ENCODE data around the gene IFT81. TPM values are rescaled to one million over a fixed set of nuclear protein-coding genes. Genes with fewer than 3 reads are reported as not detected.

The IFT81 gene
- total and polyA plus RNA-seq, 2 of the 13 experiments (the other 11 are each of a cell fraction or from before 2014, with no cell fraction given), result 4.2 to 13.0 TPM

DNA sequence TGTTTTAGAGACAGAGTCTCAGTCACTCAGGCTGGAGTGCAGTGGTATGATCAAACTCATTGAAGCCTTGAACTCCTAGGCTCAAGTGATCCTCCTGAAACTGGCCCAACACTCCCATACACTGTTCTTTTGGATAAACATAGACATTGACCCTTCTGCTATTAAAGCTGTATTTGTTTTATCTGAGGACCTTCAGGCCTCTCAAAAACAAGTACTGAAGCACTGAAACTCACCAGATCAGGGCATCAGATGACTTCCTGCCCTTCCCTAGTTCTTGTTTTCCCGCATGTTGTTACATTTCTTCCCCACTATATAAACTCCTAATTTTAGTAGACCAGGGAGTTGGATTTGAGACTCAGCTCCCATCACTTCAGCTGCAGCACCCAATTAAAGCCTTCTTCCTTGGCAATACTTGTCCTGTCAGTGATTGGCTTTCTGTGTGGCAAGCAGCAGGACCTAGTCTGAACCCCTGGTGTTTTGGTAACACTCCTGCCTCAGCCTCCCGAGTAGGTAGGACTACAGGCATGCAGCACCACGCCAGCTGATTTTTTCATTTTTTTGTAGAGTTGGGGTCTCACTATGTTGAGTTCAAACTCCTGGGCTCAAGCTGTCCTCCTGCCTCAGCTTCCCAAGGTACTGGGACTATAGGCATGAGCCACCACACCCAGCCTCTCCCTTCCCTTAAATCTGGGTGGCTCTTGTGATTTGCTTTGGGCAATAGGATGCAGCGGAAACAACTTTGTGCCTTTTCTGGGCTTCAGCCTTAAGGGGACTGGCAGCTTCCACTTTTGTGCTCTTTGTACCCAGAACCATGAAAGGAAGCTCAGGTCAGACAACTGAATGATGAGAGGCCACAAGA lies 12.5 kb upstream of the IFT81 start (continued):
- TF ChIP-seq, protein P1, sequence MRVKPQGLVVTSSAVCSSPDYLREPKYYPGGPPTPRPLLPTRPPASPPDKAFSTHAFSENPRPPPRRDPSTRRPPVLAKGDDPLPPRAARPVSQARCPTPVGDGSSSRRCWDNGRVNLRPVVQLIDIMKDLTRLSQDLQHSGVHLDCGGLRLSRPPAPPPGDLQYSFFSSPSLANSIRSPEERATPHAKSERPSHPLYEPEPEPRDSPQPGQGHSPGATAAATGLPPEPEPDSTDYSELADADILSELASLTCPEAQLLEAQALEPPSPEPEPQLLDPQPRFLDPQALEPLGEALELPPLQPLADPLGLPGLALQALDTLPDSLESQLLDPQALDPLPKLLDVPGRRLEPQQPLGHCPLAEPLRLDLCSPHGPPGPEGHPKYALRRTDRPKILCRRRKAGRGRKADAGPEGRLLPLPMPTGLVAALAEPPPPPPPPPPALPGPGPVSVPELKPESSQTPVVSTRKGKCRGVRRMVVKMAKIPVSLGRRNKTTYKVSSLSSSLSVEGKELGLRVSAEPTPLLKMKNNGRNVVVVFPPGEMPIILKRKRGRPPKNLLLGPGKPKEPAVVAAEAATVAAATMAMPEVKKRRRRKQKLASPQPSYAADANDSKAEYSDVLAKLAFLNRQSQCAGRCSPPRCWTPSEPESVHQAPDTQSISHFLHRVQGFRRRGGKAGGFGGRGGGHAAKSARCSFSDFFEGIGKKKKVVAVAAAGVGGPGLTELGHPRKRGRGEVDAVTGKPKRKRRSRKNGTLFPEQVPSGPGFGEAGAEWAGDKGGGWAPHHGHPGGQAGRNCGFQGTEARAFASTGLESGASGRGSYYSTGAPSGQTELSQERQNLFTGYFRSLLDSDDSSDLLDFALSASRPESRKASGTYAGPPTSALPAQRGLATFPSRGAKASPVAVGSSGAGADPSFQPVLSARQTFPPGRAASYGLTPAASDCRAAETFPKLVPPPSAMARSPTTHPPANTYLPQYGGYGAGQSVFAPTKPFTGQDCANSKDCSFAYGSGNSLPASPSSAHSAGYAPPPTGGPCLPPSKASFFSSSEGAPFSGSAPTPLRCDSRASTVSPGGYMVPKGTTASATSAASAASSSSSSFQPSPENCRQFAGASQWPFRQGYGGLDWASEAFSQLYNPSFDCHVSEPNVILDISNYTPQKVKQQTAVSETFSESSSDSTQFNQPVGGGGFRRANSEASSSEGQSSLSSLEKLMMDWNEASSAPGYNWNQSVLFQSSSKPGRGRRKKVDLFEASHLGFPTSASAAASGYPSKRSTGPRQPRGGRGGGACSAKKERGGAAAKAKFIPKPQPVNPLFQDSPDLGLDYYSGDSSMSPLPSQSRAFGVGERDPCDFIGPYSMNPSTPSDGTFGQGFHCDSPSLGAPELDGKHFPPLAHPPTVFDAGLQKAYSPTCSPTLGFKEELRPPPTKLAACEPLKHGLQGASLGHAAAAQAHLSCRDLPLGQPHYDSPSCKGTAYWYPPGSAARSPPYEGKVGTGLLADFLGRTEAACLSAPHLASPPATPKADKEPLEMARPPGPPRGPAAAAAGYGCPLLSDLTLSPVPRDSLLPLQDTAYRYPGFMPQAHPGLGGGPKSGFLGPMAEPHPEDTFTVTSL (CRISPR knock-in tag; IDR thresholded peaks at IDR 0.05; ENCODE audit: borderline replicate concordance), result peak; percentile 90
- TF ChIP-seq U2AF1 (optimal IDR thresholded peaks at IDR 0.05; ENCODE audit: low read depth, low read length) (no peak), ZNF207 (IDR thresholded peaks at IDR 0.05; ENCODE audit: borderline replicate concordance) (no peak), HCFC1 (IDR thresholded peaks at IDR 0.05; ENCODE audit: low read depth, low read length) (no peak), ZNF44 (CRISPR knock-in tag; IDR thresholded peaks at IDR 0.05) (no peak), ZFP37 (CRISPR knock-in tag; IDR thresholded peaks at IDR 0.05; ENCODE audit: borderline replicate concordance) (no peak), ZNF720 (CRISPR knock-in tag; IDR thresholded peaks at IDR 0.05) (no peak), MNT (IDR thresholded peaks at IDR 0.05) (no peak), ZNF878 (CRISPR knock-in tag; IDR thresholded peaks at IDR 0.05) (no peak), NFIC (IDR thresholded peaks at IDR 0.05; ENCODE audit: low read length) (peak; percentile 72), TRIM24 (CRISPR knock-in tag; IDR thresholded peaks at IDR 0.05) (no peak), TCF7 (IDR thresholded peaks at IDR 0.05; ENCODE audit: low read depth) (peak; percentile 56; the same call in 1 of the 2 replicates), ISL2 (CRISPR knock-in tag; IDR thresholded peaks at IDR 0.05) (peak; percentile 91), ISX (CRISPR knock-in tag; conservative IDR thresholded peaks at IDR 0.05) (no peak), SETDB1 (CRISPR knock-in tag; IDR thresholded peaks at IDR 0.05; ENCODE audit: borderline replicate concordance) (no peak), GABPA (IDR thresholded peaks at IDR 0.05; ENCODE audit: low read depth, low read length) (no peak), GABPA (CRISPR knock-in tag; IDR thresholded peaks at IDR 0.05; ENCODE audit: low read depth) (peak; percentile 30; the same call in 1 of the 2 replicates), TMF1 (CRISPR knock-in tag; IDR thresholded peaks at IDR 0.05; ENCODE audit: low read depth) (no peak)
- TF ChIP-seq, protein P2, sequence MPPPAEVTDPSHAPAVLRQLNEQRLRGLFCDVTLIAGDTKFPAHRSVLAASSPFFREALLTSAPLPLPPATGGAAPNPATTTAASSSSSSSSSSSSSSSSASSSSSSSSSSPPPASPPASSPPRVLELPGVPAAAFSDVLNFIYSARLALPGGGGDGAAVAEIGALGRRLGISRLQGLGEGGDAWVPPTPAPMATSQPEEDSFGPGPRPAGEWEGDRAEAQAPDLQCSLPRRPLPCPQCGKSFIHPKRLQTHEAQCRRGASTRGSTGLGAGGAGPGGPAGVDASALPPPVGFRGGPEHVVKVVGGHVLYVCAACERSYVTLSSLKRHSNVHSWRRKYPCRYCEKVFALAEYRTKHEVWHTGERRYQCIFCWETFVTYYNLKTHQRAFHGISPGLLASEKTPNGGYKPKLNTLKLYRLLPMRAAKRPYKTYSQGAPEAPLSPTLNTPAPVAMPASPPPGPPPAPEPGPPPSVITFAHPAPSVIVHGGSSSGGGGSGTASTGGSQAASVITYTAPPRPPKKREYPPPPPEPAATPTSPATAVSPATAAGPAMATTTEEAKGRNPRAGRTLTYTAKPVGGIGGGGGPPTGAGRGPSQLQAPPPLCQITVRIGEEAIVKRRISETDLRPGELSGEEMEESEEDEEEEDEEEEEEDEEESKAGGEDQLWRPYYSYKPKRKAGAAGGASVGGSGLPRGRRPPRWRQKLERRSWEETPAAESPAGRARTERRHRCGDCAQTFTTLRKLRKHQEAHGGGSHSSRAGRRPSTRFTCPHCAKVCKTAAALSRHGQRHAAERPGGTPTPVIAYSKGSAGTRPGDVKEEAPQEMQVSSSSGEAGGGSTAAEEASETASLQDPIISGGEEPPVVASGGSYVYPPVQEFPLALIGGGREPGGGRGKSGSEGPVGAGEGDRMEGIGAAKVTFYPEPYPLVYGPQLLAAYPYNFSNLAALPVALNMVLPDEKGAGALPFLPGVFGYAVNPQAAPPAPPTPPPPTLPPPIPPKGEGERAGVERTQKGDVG (CRISPR knock-in tag; IDR thresholded peaks at IDR 0.05; ENCODE audit: borderline replicate concordance), result no peak; the same call in 1 of the 2 replicates
- TF ChIP-seq, protein P3, sequence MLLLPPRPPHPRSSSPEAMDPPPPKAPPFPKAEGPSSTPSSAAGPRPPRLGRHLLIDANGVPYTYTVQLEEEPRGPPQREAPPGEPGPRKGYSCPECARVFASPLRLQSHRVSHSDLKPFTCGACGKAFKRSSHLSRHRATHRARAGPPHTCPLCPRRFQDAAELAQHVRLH (CRISPR knock-in tag; IDR thresholded peaks at IDR 0.05; ENCODE audit: borderline replicate concordance, low read depth), result no peak

Data from HepG2 (cell line).